NCI-H1048 (cell line): Measurements from ENCODE around the gene UACA.
"Not testable (repeated sequence)": the region's sequence is repeated elsewhere in the genome, so short reads cannot be mapped to it uniquely, and the experiment has no call there.

Experiments used
- DNase-seq: peaks from one replicate; lab custom pipeline; 2025; lab: John Stamatoyannopoulos, UW

The UACA gene

GRCh38 chr15:70753101-70753829 is 10.1 kb downstream of the UACA start:
- DNase-seq: no peak

GRCh38 chr15:70752193-70752635 is 11.1 kb downstream of the UACA start:
- DNase-seq: no peak

GRCh38 chr15:70750203-70750869 is 13.0 kb downstream of the UACA start:
- DNase-seq: no peak

- DNase-seq: no peak
Observed at GRCh38 chr15:70748281-70748747, 15.0 kb downstream of the UACA start.

- DNase-seq: not testable (repeated sequence)
Observed at GRCh38 chr15:70746598-70746997, 16.8 kb downstream of the UACA start.

GRCh38 chr15:70742928-70743327 is 20.4 kb downstream of the UACA start:
- DNase-seq: no peak

GRCh38 chr15:70741677-70742293 is 21.6 kb downstream of the UACA start:
- DNase-seq: no peak

GRCh38 chr15:70741107-70741531 is 22.2 kb downstream of the UACA start:
- DNase-seq: no peak

- not testable (repeated sequence) for DNase-seq
Observed at GRCh38 chr15:70735040-70735439, 28.3 kb downstream of the UACA start.

GRCh38 chr15:70729164-70729563 is 34.2 kb downstream of the UACA start:
- no peak for DNase-seq

- no peak for DNase-seq
Observed at GRCh38 chr15:70726753-70727152, 36.6 kb downstream of the UACA start.

- DNase-seq: no peak
Observed at GRCh38 chr15:70723927-70724326, 39.4 kb downstream of the UACA start.

GRCh38 chr15:70723122-70723422 is 40.3 kb downstream of the UACA start:
- DNase-seq: no peak

- DNase-seq: no peak
Observed at GRCh38 chr15:70722266-70723121, 40.9 kb downstream of the UACA start.

- no peak for DNase-seq
Observed at GRCh38 chr15:70720228-70721016, 42.9 kb downstream of the UACA start.

GRCh38 chr15:70717237-70717793 is 46.0 kb downstream of the UACA start:
- DNase-seq: no peak

- no peak for DNase-seq
Observed at GRCh38 chr15:70715840-70716485, 47.4 kb downstream of the UACA start.

GRCh38 chr15:70714565-70714964 is 48.8 kb downstream of the UACA start:
- DNase-seq: no peak

- no peak for DNase-seq
Observed at GRCh38 chr15:70714015-70714414, 49.3 kb downstream of the UACA start.

GRCh38 chr15:70712271-70712670 is 51.1 kb downstream of the UACA start:
- DNase-seq: no peak

GRCh38 chr15:70710714-70711113 is 52.6 kb downstream of the UACA start:
- DNase-seq: no peak
